GM12891 (cell line): Measurements from ENCODE around the gene SYNDIG1.

Source experiments
- POLR2A ChIP-seq: IDR thresholded peaks from 2 replicates; pipeline ENCODE4 v1.6.1; 2011; ENCODE audit warnings: low read depth, low read length, control low read depth
- POLR2AphosphoS5 ChIP-seq: IDR thresholded peaks from 2 replicates; pipeline ENCODE4 v1.6.1; 2011; ENCODE audit warnings: low read depth, low read length, control low read depth
- POU2F2 ChIP-seq: IDR thresholded peaks from 2 replicates; pipeline ENCODE4 v1.6.1; 2011; ENCODE audit warnings: low read depth, mild to moderate bottlenecking, control low read depth, low read length, moderate library complexity
- SPI1 ChIP-seq: IDR thresholded peaks from 2 replicates; pipeline ENCODE4 v1.6.1; 2011; ENCODE audit warnings: low read depth, low read length, control low read depth
- TAF1 ChIP-seq: IDR thresholded peaks from 2 replicates; pipeline ENCODE4 v1.6.1; 2011; ENCODE audit warnings: low read depth, low read length, control low read depth

GRCh38 chr20:24445510-24446170 is 23.8 kb upstream of the SYNDIG1 start:
- TF ChIP-seq POLR2A, result no peak
- TF ChIP-seq POLR2AphosphoS5, result no peak
- no peak for TF ChIP-seq TAF1
- TF ChIP-seq SPI1, result no peak
- TF ChIP-seq POU2F2, result no peak
